OCI-LY3 (cell line): ENCODE measurements around the gene OR56A3.

Experiments
- EZH2phosphoT487 ChIP-seq: fragments of 200-600 bp; shearing (Covaris generic); IDR thresholded peaks from 2 replicates; pipeline ENCODE4 v1.6.1; 2018; ENCODE audit warnings: antibody characterized with exemption, mixed run types, low read depth
- TF ChIP-seq, protein P1 (sequence below): fragments of 200-600, 300-600 bp; sonication (generic); IDR thresholded peaks from 2 replicates; pipeline ENCODE4 v1.5.1; 2014; ENCODE audit warnings: antibody characterized with exemption, low read length, low read depth

DNA sequence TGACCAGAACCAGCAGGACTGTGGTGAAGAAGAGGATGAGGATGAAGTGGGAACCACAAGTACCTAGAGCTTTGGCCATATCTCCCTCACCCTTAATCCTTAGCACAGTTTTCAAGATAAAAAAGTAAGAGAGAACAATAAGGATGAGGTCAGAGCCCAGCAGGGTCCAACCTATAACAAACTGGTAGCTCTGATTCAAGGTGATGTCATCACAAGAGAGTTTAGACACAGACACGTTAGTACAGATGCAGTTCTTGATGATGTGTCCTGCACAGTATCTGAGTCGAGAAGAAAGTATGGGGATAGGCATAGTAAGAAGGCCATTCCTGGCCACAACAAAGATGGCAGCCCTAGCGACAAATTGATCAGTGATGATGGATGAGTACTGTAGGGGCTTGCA, 25.7 kb downstream of the OR56A3 start:
- TF ChIP-seq, protein P1, sequence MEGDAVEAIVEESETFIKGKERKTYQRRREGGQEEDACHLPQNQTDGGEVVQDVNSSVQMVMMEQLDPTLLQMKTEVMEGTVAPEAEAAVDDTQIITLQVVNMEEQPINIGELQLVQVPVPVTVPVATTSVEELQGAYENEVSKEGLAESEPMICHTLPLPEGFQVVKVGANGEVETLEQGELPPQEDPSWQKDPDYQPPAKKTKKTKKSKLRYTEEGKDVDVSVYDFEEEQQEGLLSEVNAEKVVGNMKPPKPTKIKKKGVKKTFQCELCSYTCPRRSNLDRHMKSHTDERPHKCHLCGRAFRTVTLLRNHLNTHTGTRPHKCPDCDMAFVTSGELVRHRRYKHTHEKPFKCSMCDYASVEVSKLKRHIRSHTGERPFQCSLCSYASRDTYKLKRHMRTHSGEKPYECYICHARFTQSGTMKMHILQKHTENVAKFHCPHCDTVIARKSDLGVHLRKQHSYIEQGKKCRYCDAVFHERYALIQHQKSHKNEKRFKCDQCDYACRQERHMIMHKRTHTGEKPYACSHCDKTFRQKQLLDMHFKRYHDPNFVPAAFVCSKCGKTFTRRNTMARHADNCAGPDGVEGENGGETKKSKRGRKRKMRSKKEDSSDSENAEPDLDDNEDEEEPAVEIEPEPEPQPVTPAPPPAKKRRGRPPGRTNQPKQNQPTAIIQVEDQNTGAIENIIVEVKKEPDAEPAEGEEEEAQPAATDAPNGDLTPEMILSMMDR = no peak
- TF ChIP-seq EZH2phosphoT487 = no peak
